A673 (cell line): ENCODE results near the gene METRNL. TPM values are rescaled to one million over a fixed set of nuclear protein-coding genes. Genes with fewer than 3 reads are reported as not detected.

Experiments used
- BruUV-seq: library from RNA; stranded (reverse); fragments of 400-500 nt; replicated peaks from 2 replicates; lab custom pipeline; 2021; lab: Mats Ljungman, UMichigan
- CTCF ChIA-PET: fragments of 300-600 bp; sonication (Branson Sonifier 250); formaldehyde crosslinking; loops from one replicate; lab custom pipeline; 2022; ENCODE audit warnings: antibody characterized with exemption; lab: Charles Lee
- POLR2A ChIA-PET: fragments of 300-600 bp; sonication (Branson Sonifier 250); formaldehyde crosslinking; loops from one replicate; lab custom pipeline; 2022; ENCODE audit warnings: antibody characterized with exemption; ENCODE audit not compliant: low non-redundant PET; lab: Charles Lee
- DNase-seq: peaks from one replicate; pipeline ENCODE4 v3.0.0-alpha.2; 2015; ENCODE audit warnings: low spot score
- H3K27ac ChIP-seq: fragments of 200-600 bp; sonication (generic); 2 replicates; pipeline ENCODE4 v1.5.1; 2016; ENCODE audit warnings: mixed run types, low read depth, mild to moderate bottlenecking, mixed read lengths, antibody characterized with exemption, low read length; ENCODE audit not compliant: poor library complexity, severe bottlenecking
- H3K27me3 ChIP-seq: fragments of 200-600 bp; sonication (generic); replicated peaks from 2 replicates; pipeline ENCODE4 v1.6.1; 2017; ENCODE audit warnings: mixed run types, low read depth, mild to moderate bottlenecking, mixed read lengths, antibody characterized with exemption, low read length; ENCODE audit not compliant: insufficient read depth, poor library complexity
- H3K36me3 ChIP-seq: fragments of 200-600 bp; sonication (generic); 2 replicates; pipeline ENCODE4 v1.6.1; 2016; ENCODE audit warnings: mixed run types, mild to moderate bottlenecking, mixed read lengths, antibody characterized with exemption, low read length; ENCODE audit not compliant: insufficient read depth, poor library complexity, severe bottlenecking
- H3K4me1 ChIP-seq: fragments of 200-600 bp; sonication (generic); 2 replicates; pipeline ENCODE4 v1.6.1; 2017; ENCODE audit warnings: mixed run types, mild to moderate bottlenecking, mixed read lengths, antibody characterized with exemption, low read length; ENCODE audit not compliant: insufficient read depth, poor library complexity, severe bottlenecking
- H3K4me3 ChIP-seq: fragments of 200-600 bp; sonication (generic); 2 replicates; pipeline ENCODE4 v1.5.1; 2016; ENCODE audit warnings: low read depth, mixed run types, mild to moderate bottlenecking, mixed read lengths, low read length; ENCODE audit not compliant: poor library complexity, severe bottlenecking
- H3K9me3 ChIP-seq: fragments of 200-600 bp; sonication (generic); 2 replicates; pipeline ENCODE4 v1.6.1; 2016; ENCODE audit warnings: mixed run types, low read depth, mild to moderate bottlenecking, mixed read lengths, antibody characterized with exemption, low read length; ENCODE audit not compliant: poor library complexity, severe bottlenecking
- EZH2 ChIP-seq: fragments of 200-600 bp; sonication (generic); IDR thresholded peaks from 2 replicates; pipeline ENCODE4 v1.6.1; 2017; ENCODE audit warnings: borderline replicate concordance, low read depth, mild to moderate bottlenecking, mixed read lengths, antibody characterized with exemption, low read length; ENCODE audit not compliant: poor library complexity, severe bottlenecking
- intact Hi-C: fragments of 100-400 bp; cut with micrococcal nuclease; formaldehyde crosslinking; loops from one replicate; pipeline ENCODE4 v1.10.0; 2022; ENCODE audit not compliant: unreplicated experiment
- total RNA-seq: library from RNA; stranded (reverse); gene quantifications from 2 replicates; pipeline ENCODE4 v1.2.3, GENCODE V29; 2021
- TF ChIP-seq, protein P1 (sequence below): fragments of 300-800, 200-600 bp; sonication (generic); conservative IDR thresholded peaks from 2 replicates; pipeline ENCODE4 v1.5.1; 2017; ENCODE audit warnings: low read depth, mild to moderate bottlenecking, antibody characterized with exemption, low read length, moderate library complexity, mixed read lengths

Gene METRNL
- total RNA-seq, 1 experiment from 2014 or later, result 16.5 TPM

DNA sequence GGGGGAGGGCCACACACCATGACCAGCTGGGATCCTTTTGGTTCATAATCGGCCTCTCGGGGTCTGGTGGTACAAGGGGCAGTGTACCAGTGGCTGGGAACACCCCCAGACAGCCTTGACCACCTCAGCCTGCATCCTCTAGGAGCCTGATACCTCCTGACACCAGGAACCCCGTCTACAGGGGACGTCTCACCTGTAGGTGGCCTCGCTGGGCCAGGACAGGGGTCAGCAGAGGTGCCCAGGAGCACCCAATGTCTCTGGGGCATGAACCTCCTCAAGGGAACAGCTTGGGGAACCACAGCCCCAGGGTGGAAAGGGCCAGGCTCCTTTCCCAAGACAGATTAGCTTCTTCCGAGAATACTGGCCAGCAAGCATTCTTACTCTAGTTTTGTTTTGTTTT, 2.5 kb upstream of the METRNL start:
- H3K4me3 ChIP-seq, result no peak overlapping the region
- ChIA-PET POLR2A (no interaction called here), CTCF (no interaction called here)
- H3K27me3 ChIP-seq, result peaks cover 10% of the 10 kb centered on the region
- no peak for TF ChIP-seq EZH2
- TF ChIP-seq, protein P1, sequence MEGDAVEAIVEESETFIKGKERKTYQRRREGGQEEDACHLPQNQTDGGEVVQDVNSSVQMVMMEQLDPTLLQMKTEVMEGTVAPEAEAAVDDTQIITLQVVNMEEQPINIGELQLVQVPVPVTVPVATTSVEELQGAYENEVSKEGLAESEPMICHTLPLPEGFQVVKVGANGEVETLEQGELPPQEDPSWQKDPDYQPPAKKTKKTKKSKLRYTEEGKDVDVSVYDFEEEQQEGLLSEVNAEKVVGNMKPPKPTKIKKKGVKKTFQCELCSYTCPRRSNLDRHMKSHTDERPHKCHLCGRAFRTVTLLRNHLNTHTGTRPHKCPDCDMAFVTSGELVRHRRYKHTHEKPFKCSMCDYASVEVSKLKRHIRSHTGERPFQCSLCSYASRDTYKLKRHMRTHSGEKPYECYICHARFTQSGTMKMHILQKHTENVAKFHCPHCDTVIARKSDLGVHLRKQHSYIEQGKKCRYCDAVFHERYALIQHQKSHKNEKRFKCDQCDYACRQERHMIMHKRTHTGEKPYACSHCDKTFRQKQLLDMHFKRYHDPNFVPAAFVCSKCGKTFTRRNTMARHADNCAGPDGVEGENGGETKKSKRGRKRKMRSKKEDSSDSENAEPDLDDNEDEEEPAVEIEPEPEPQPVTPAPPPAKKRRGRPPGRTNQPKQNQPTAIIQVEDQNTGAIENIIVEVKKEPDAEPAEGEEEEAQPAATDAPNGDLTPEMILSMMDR, result no peak
- no TSS peak for BruUV-seq
- no peaks in the 10 kb centered on the region for H3K9me3 ChIP-seq
- DNase-seq, result no peak
- H3K4me1 ChIP-seq, result peaks cover 6% of the 10 kb centered on the region
- H3K36me3 ChIP-seq, result no peaks in the 10 kb centered on the region
- H3K27ac ChIP-seq, result no peak overlapping the region
- intact Hi-C loops, result no loop called here

DNA sequence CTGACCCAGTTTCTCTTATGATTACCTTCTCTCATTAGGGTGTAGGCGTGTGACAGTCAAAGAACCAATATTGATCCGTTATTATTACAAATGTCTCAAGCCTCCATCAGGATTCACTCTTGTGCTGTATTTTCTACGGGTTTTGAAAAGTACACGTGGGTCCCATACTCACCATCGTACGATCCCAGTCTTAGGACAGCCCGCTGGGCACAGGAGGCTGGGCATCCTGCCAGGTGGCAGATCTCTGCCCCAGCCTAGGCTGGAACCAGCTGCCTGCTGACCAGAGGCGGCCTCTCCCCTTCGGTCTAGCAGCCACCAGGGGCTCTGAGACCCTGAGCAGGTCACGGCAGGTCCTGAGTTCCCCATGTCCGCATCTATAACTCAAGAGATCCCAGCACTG, 2.0 kb upstream of the METRNL start:
- peaks cover 10% of the 10 kb centered on the region for H3K27me3 ChIP-seq
- DNase-seq, result no peak
- H3K4me1 ChIP-seq, result peaks cover 6% of the 10 kb centered on the region
- ChIA-PET POLR2A (no interaction called here), CTCF (no interaction called here)
- no peak overlapping the region for H3K27ac ChIP-seq
- H3K9me3 ChIP-seq, result no peaks in the 10 kb centered on the region
- TF ChIP-seq, protein P1, result no peak
- TF ChIP-seq EZH2, result no peak
- intact Hi-C loops, result no loop called here
- no TSS peak for BruUV-seq
- H3K36me3 ChIP-seq, result no peaks in the 10 kb centered on the region
- no peak overlapping the region for H3K4me3 ChIP-seq

DNA sequence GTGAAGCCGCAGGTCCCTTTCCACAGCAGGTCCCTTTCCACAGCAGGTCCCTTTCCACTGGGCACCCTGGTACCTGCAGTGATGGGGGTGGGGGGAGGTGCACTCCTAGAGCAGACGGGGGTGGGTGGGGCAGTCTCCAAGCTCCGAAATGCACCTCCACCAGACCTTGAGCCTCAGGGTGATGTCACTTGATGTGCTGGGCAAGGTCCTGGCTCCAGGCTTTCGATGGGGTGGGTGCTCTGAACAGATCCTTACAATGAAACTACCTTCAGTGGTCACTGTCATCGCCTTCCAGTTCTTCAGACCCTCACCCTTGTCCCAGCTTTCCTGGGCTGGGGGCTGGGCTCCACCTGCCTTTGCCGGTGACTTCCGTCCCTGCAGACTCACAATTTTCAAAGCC, 1.5 kb upstream of the METRNL start:
- BruUV-seq, result no TSS peak
- H3K27ac ChIP-seq, result no peak overlapping the region
- CTCF ChIA-PET, result no interaction called here
- no peak for TF ChIP-seq EZH2
- TF ChIP-seq, protein P1, result no peak
- intact Hi-C loops, result no loop called here
- POLR2A ChIA-PET, result no interaction called here
- H3K4me3 ChIP-seq, result no peak overlapping the region
- H3K9me3 ChIP-seq, result no peaks in the 10 kb centered on the region
- H3K36me3 ChIP-seq, result no peaks in the 10 kb centered on the region
- peaks cover 6% of the 10 kb centered on the region for H3K4me1 ChIP-seq
- DNase-seq, result no peak
- peaks cover 10% of the 10 kb centered on the region for H3K27me3 ChIP-seq
